GM19099 (cell line): ENCODE results near the gene ST6GAL1.

ENCODE experiments used
- POLR2A ChIP-seq: IDR thresholded peaks from 3 replicates; pipeline ENCODE4 v1.6.1; 2011; ENCODE audit warnings: low read depth; ENCODE audit not compliant: insufficient read length; ENCODE audit errors: extremely low read depth

Gene ST6GAL1

DNA sequence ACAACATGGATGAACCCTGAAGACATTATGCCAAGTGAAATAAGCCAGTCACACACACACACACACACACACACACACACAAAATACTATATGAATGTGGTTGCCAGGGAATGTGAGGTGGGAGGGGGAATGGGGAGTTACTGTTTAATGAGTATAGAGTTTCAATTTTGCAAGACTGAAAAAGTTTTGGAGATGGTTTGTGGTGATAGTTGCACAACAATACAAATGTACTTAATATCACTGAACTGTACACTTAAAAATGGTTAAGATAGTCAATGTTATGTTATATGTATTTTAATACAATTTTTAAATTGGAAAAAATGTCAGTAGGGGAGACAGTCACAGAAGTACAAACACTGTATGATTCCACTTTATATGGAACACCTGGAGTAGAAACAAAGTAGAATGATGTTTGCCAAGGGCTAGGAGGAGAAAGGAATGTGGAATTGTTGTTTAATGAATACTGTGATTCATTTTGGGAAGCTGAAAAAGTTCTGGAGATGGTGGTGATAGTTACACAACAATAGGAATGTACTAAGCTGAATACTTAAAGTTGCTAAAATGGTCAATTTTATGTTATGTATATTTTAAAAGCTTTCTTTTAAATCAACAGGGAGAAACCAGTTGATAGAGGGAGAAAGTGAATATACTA lies 132.3 kb downstream of the ST6GAL1 start:
- TF ChIP-seq POLR2A, result no peak

- TF ChIP-seq POLR2A, result no peak
Observed at GRCh38 chr3:187063286-187064121, 133.2 kb downstream of the ST6GAL1 start.

- TF ChIP-seq POLR2A, result no peak
Observed at GRCh38 chr3:187064210-187065115, 134.1 kb downstream of the ST6GAL1 start.

- TF ChIP-seq POLR2A, result peak; percentile 20
Observed at GRCh38 chr3:187066228-187066995, 136.1 kb downstream of the ST6GAL1 start.

- TF ChIP-seq POLR2A, result no peak
Observed at GRCh38 chr3:187068787-187069186, 138.5 kb downstream of the ST6GAL1 start.

GRCh38 chr3:187069857-187070516 lies 139.7 kb downstream of the ST6GAL1 start:
- TF ChIP-seq POLR2A, result no peak

GRCh38 chr3:187072102-187072501 lies 141.8 kb downstream of the ST6GAL1 start:
- no peak for TF ChIP-seq POLR2A

DNA sequence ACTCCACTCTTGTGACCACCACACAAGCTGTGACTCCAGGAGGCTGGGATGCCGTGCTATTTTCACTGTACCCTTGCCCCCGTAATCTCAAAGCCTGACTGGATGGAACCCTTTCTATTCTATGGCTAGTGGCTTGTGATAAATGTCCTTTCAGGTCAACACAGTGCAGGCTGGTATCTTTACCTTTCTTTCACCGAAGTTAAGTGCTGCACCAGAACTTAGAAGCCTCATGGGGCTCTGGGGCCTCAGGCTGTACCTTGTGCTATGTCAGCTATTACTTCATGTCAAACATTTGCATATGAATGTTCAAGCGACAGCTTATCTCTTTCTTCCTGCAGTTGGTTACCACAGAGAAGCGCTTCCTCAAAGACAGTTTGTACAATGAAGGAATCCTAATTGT lies 142.2 kb downstream of the ST6GAL1 start:
- no peak for TF ChIP-seq POLR2A

DNA sequence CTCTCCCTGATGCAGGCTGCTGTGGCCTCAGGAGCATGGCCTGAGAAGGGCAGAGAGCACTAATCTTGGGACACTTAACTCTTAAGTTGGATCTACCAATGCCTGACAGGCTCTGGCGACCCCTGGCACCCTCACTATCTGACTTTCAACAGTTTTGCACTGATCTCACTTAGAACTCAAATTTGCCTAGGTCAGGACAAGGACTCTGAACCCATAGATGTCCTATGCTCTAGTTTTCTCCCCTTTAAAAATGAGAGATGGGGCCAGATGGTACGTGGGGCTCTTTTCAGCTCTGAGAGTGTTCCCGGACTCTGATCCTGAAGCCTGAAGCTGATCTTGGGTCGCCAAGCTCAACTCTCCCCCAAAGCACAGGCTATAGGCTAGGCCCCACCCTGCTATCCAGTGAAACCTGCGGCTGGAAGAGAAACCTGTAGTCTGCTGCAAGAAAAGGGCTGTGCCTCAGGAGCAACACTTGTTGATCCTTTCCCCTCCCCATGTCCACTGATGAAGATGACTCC lies 143.3 kb downstream of the ST6GAL1 start:
- no peak for TF ChIP-seq POLR2A

DNA sequence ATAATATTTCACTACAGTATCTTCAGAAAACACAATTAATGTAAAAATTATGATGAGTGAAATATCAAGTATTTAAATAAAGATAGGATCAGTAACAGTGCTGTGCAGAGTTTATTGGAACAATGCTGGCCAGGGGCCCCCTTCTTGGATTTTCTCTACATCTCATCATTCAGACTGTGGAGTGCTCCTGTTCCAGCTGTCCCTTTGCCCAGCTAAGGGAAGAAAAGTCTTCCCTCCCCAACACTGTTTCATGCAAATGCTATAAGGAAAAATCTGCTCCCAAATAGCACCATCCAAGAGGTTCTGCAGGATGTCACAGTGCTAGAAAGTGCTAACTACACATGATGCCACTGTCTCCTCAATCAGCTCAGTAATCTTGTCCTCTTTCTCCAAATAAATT lies 144.5 kb downstream of the ST6GAL1 start:
- TF ChIP-seq POLR2A, result no peak

GRCh38 chr3:187076297-187076696 lies 146.0 kb downstream of the ST6GAL1 start:
- no peak for TF ChIP-seq POLR2A

GRCh38 chr3:187077085-187077484 lies 146.8 kb downstream of the ST6GAL1 start:
- TF ChIP-seq POLR2A, result no peak

GRCh38 chr3:187077537-187077936 lies 147.2 kb downstream of the ST6GAL1 start:
- no peak for TF ChIP-seq POLR2A
